ENCODE results near the gene BBS9.
A peak's percentile ranks its signal among the peaks of the same experiment; 100 is the strongest.

DNA sequence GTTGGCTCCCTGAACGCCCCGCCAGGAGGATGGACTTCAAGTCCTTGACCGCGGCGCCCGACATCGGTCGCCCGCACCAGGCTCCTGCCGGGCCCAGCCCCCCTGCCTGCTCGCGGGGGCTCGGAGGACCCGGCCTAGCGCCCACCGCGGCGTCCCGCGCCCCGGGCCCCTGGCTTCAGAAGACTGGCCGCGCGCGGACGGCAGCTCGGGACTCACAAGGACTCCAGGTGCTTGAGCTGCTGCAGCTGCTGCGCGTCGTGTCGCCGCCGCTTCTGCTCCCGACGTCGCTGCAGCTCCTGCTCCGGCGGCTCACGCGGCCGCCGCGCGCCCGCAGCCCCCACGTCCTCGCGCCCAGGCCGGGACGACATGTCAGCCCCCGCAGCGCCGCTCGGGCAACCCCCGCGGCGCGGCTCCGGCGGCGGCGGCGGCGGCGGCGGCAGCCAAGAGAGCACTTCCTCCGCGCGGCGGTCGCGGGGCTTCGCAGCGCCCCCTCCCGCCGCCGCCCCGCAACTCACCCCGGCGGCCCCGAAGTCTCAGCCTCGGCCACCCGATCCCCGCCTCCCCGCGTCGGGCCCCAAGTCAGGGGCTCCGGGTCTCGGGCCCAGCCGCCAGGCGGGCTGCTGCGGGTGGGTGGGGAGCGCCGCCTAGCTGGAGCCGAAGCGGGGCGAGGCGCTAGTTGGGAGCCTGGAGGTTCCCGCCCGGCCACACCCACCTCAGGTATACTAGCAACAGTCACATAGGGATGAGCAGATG lies 20.2 kb upstream of the BBS9 start, which contains the start of gene RP9:
- TF ChIP-seq POLR2AphosphoS5 (IDR thresholded peaks at IDR 0.05; ENCODE audit: low read depth, low read length), result peak; percentile 53; the same call in 1 of the 2 replicates
- peak; percentile 59; the same call in 1 of the 2 replicates for TF ChIP-seq TAF1 (IDR thresholded peaks at IDR 0.05; ENCODE audit: borderline replicate concordance, insufficient read depth, low read length)
- TF ChIP-seq, protein P1, sequence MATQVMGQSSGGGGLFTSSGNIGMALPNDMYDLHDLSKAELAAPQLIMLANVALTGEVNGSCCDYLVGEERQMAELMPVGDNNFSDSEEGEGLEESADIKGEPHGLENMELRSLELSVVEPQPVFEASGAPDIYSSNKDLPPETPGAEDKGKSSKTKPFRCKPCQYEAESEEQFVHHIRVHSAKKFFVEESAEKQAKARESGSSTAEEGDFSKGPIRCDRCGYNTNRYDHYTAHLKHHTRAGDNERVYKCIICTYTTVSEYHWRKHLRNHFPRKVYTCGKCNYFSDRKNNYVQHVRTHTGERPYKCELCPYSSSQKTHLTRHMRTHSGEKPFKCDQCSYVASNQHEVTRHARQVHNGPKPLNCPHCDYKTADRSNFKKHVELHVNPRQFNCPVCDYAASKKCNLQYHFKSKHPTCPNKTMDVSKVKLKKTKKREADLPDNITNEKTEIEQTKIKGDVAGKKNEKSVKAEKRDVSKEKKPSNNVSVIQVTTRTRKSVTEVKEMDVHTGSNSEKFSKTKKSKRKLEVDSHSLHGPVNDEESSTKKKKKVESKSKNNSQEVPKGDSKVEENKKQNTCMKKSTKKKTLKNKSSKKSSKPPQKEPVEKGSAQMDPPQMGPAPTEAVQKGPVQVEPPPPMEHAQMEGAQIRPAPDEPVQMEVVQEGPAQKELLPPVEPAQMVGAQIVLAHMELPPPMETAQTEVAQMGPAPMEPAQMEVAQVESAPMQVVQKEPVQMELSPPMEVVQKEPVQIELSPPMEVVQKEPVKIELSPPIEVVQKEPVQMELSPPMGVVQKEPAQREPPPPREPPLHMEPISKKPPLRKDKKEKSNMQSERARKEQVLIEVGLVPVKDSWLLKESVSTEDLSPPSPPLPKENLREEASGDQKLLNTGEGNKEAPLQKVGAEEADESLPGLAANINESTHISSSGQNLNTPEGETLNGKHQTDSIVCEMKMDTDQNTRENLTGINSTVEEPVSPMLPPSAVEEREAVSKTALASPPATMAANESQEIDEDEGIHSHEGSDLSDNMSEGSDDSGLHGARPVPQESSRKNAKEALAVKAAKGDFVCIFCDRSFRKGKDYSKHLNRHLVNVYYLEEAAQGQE (IDR thresholded peaks at IDR 0.05; ENCODE audit: insufficient read depth in 1 of 2, low read depth in 2 of 2, low read length in 2 of 2), result 0 out of 4 replicates have a peak, but pooled peaks of 1 of the 2 experiments have one; percentile 22
- no peak for TF ChIP-seq SIN3A (IDR thresholded peaks at IDR 0.05; ENCODE audit: borderline replicate concordance, insufficient read depth, low read length)
